ENCODE results near the gene RMI2.
A peak's percentile ranks its signal among the peaks of the same experiment; 100 is the strongest.
"Not testable (repeated sequence)": the region's sequence is repeated elsewhere in the genome, so short reads cannot be mapped to it uniquely, and the experiment has no call there.

RMI2 gene

GRCh38 chr16:11345040-11345862 is at the start of gene RMI2:
Gene RMI2 (plus strand): TSS chr16:11345459. CDS start chr16:11345472, 13 bp downstream.
- DNase-seq = peak; percentile 98

- no peak for DNase-seq
These were observed 49.6 kb upstream of the RMI2 start for GRCh38 chr16:11295672-11296071.

GRCh38 chr16:11296351-11296705 is 48.9 kb upstream of the RMI2 start:
- no peak for DNase-seq

- no peak for DNase-seq
These were observed 48.4 kb upstream of the RMI2 start for GRCh38 chr16:11296706-11297491.

- DNase-seq = no peak
These were observed 47.6 kb upstream of the RMI2 start for GRCh38 chr16:11297492-11298142.

GRCh38 chr16:11298143-11298900 is 46.9 kb upstream of the RMI2 start:
- DNase-seq = no peak

- DNase-seq = not testable (repeated sequence)
These were observed 46.2 kb upstream of the RMI2 start for GRCh38 chr16:11298950-11299547.

- DNase-seq = no peak
These were observed 45.2 kb upstream of the RMI2 start for GRCh38 chr16:11299865-11300559.

- no peak for DNase-seq
These were observed 44.7 kb upstream of the RMI2 start for GRCh38 chr16:11300560-11300892.

- DNase-seq = no peak
These were observed 43.4 kb upstream of the RMI2 start for GRCh38 chr16:11301645-11302501.

GRCh38 chr16:11302977-11303376 is 42.3 kb upstream of the RMI2 start:
- no peak for DNase-seq

GRCh38 chr16:11303405-11304138 is 41.7 kb upstream of the RMI2 start:
- DNase-seq = no peak

- DNase-seq = no peak
These were observed 38.9 kb upstream of the RMI2 start for GRCh38 chr16:11306381-11306780.

GRCh38 chr16:11306997-11307638 is 38.1 kb upstream of the RMI2 start:
- DNase-seq = no peak

GRCh38 chr16:11307639-11308492 is 37.4 kb upstream of the RMI2 start:
- DNase-seq = no peak

- peak; percentile 15 for DNase-seq
These were observed 36.6 kb upstream of the RMI2 start for GRCh38 chr16:11308493-11309283.

GRCh38 chr16:11309895-11310633 is 35.2 kb upstream of the RMI2 start:
- no peak for DNase-seq
